Measurements from ENCODE around the gene PTPRN2.

DNA sequence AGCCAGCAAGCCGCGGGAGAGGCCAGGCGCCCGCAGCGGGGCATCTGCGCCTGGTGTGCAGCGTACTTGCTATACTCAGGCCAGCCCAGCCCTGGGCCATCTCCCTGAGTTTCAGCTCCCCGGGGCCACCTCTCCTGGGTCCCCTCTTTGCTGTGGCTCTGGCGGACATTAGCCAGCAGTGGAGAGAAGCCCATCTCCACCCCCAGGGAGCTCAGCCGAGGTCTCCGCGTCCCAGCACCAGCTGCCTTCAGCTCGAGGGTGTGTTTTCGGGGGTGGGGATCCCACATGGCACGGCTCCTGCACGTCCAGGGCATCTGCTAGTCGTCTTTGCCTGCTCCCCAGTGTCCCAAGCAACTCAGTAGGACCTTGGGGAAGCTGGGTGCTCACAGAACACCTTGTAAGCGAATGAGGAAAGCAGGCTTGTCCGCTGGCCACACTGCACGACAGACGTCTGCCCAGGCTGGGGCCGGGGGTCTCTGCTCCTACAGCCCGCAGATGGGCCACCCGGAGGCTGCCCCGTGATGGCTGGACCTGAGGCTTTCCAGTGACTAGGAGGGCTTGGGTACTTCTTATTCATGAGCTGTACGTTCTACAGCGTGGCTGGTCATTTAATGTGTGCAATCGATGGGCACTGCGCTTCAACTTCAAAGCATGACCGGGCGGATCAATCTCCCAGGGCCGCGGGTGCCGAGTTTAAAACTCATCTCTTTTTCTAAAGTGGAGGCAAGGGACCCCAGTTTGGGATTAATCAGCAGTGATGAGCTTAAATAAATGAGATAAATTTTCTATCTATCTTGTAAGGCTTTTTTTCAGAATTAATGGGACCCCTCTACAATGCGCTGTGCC lies 795.2 kb downstream of the PTPRN2 start:
- TF ChIP-seq SP1 (IDR thresholded peaks at IDR 0.05; ENCODE audit: low read depth, low read length) (no peak), SIN3A (conservative IDR thresholded peaks at IDR 0.05 in 1 of 2, IDR thresholded peaks at IDR 0.05 in 1 of 2; ENCODE audit: low read depth in 1 of 2, low read length in 2 of 2) (no peak), PHF8 (conservative IDR thresholded peaks at IDR 0.05; ENCODE audit: low read depth, low read length) (no peak), EP300 (IDR thresholded peaks at IDR 0.05; ENCODE audit: borderline replicate concordance in 1 of 2, low read depth in 2 of 2, low read length in 2 of 2) (no peak), ZNF274 (IDR thresholded peaks at IDR 0.05; ENCODE audit: borderline replicate concordance, extremely low read depth, low read length) (no peak), TCF12 (IDR thresholded peaks at IDR 0.05; ENCODE audit: low read depth, low read length) (no peak), TAF1 (IDR thresholded peaks at IDR 0.05; ENCODE audit: low read depth, low read length) (no peak), POLR2A (IDR thresholded peaks at IDR 0.05; ENCODE audit: control extremely low read depth in 1 of 2, low read depth in 2 of 2, low read length in 2 of 2) (no peak)
- TF ChIP-seq, protein P1, sequence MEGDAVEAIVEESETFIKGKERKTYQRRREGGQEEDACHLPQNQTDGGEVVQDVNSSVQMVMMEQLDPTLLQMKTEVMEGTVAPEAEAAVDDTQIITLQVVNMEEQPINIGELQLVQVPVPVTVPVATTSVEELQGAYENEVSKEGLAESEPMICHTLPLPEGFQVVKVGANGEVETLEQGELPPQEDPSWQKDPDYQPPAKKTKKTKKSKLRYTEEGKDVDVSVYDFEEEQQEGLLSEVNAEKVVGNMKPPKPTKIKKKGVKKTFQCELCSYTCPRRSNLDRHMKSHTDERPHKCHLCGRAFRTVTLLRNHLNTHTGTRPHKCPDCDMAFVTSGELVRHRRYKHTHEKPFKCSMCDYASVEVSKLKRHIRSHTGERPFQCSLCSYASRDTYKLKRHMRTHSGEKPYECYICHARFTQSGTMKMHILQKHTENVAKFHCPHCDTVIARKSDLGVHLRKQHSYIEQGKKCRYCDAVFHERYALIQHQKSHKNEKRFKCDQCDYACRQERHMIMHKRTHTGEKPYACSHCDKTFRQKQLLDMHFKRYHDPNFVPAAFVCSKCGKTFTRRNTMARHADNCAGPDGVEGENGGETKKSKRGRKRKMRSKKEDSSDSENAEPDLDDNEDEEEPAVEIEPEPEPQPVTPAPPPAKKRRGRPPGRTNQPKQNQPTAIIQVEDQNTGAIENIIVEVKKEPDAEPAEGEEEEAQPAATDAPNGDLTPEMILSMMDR (IDR thresholded peaks at IDR 0.05; ENCODE audit: control extremely low read depth in 1 of 3, insufficient read depth in 1 of 3, low read depth in 1 of 3, low read length in 3 of 3), result no peak
- TF ChIP-seq, protein P2, sequence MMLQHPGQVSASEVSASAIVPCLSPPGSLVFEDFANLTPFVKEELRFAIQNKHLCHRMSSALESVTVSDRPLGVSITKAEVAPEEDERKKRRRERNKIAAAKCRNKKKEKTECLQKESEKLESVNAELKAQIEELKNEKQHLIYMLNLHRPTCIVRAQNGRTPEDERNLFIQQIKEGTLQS (IDR thresholded peaks at IDR 0.05; ENCODE audit: insufficient read depth, low read depth, low read length), result no peak

Data from H1 (cell line).